Liver (tissue), 9 donors: ENCODE data around the gene ACOXL. TPM values are rescaled to one million over a fixed set of nuclear protein-coding genes. Genes with fewer than 3 reads are reported as not detected.

ENCODE experiments used
- DNase-seq: peaks from one replicate; pipeline ENCODE4 v3.0.0-alpha.2; 2017; ENCODE audit warnings: low spot score
- H3K27ac ChIP-seq, 2 donors: one replicate each; pipeline ENCODE4 v1.7.0; 2013; ENCODE audit warnings: inconsistent platforms in 2 of 2, low read length in 2 of 2, control low read depth in 1 of 2, low read depth in 1 of 2, mild to moderate bottlenecking in 1 of 2
- H3K27me3 ChIP-seq, 4 donors: one replicate each; pipeline versions ENCODE4 v1.6.1 to v1.7.0; 2013; ENCODE audit warnings: low read length in 3 of 4, inconsistent platforms in 1 of 4, mild to moderate bottlenecking in 1 of 4, moderate library complexity in 1 of 4; ENCODE audit not compliant: control insufficient read depth in 4 of 4, insufficient read depth in 4 of 4
- H3K36me3 ChIP-seq, 4 donors: one replicate each; pipeline versions ENCODE4 v1.6.1 to v1.7.0; 2013; ENCODE audit warnings: low read length in 3 of 4, mild to moderate bottlenecking in 3 of 4, low read depth in 1 of 4, moderate library complexity in 1 of 4; ENCODE audit not compliant: control insufficient read depth in 4 of 4, insufficient read depth in 3 of 4
- H3K4me1 ChIP-seq, 4 donors: one replicate each; pipeline versions ENCODE4 v1.6.1 to v1.7.0; 2013; ENCODE audit warnings: low read length in 3 of 4, mild to moderate bottlenecking in 3 of 4, moderate library complexity in 1 of 4; ENCODE audit not compliant: control insufficient read depth in 4 of 4, insufficient read depth in 4 of 4
- H3K4me3 ChIP-seq, 3 donors: one replicate each; pipeline versions ENCODE4 v1.6.1 to v1.7.0; 2013; ENCODE audit warnings: low read length in 3 of 3, control low read depth in 1 of 3, low read depth in 1 of 3, mild to moderate bottlenecking in 1 of 3
- H3K9ac ChIP-seq, 2 donors: one replicate each; pipeline ENCODE4 v1.7.0; 2013; ENCODE audit warnings: low read length in 2 of 2, mild to moderate bottlenecking in 2 of 2, moderate library complexity in 2 of 2, control low read depth in 1 of 2, low read depth in 1 of 2
- H3K9me3 ChIP-seq, 4 donors: one replicate each; pipeline versions ENCODE4 v1.6.1 to v1.7.0; 2013; ENCODE audit warnings: low read length in 3 of 4; ENCODE audit not compliant: control insufficient read depth in 4 of 4
- ATF3 ChIP-seq: IDR thresholded peaks from 2 replicates; pipeline ENCODE4 v1.6.1; 2016; ENCODE audit warnings: antibody characterized with exemption
- CTCF ChIP-seq: fragments of 150-350 bp; IDR thresholded peaks from 2 replicates; pipeline ENCODE4 v1.5.1; 2017; ENCODE audit warnings: improper control_type of control experiment, low read depth, low read length; ENCODE audit not compliant: missing input control
- EGR1 ChIP-seq, 2 donors: IDR thresholded peaks; 2 replicates each; pipeline ENCODE4 v1.6.1; 2016 to 2018; ENCODE audit warnings: antibody characterized with exemption in 2 of 2, low read depth in 2 of 2
- FOXA1 ChIP-seq: IDR thresholded peaks from 2 replicates; pipeline ENCODE4 v1.6.1; 2016; ENCODE audit warnings: antibody characterized with exemption
- FOXA2 ChIP-seq: IDR thresholded peaks from 2 replicates; pipeline ENCODE4 v1.6.1; 2016; ENCODE audit warnings: antibody characterized with exemption
- GABPA ChIP-seq, 2 donors: IDR thresholded peaks in 1 of 2; conservative IDR thresholded peaks in 1 of 2; 2 replicates each; pipeline ENCODE4 v1.6.1; 2016; ENCODE audit warnings: antibody characterized with exemption in 2 of 2, mild to moderate bottlenecking in 1 of 2, moderate library complexity in 1 of 2
- HNF4A ChIP-seq, 2 donors: conservative IDR thresholded peaks; 2 replicates each; pipeline ENCODE4 v1.6.1; 2016; ENCODE audit warnings: antibody characterized with exemption in 2 of 2, mild to moderate bottlenecking in 2 of 2
- HNF4G ChIP-seq: IDR thresholded peaks from 2 replicates; pipeline ENCODE4 v1.6.1; 2016; ENCODE audit warnings: antibody characterized with exemption
- JUND ChIP-seq, 2 donors: IDR thresholded peaks; 2 replicates each; pipeline ENCODE4 v1.6.1; 2016; ENCODE audit warnings: antibody characterized with exemption in 2 of 2
- MAX ChIP-seq: IDR thresholded peaks from 2 replicates; pipeline ENCODE4 v1.6.1; 2016; ENCODE audit warnings: antibody characterized with exemption
- NR2F2 ChIP-seq: IDR thresholded peaks from 2 replicates; pipeline ENCODE4 v1.6.1; 2016; ENCODE audit warnings: antibody characterized with exemption
- RAD21 ChIP-seq, 2 donors: IDR thresholded peaks; 2 replicates each; pipeline ENCODE4 v1.6.1; 2016; ENCODE audit warnings: antibody characterized with exemption in 2 of 2, mild to moderate bottlenecking in 2 of 2
- REST ChIP-seq: IDR thresholded peaks from 2 replicates; pipeline ENCODE4 v1.6.1; 2016; ENCODE audit warnings: antibody characterized with exemption, mild to moderate bottlenecking
- RXRA ChIP-seq, 2 donors: IDR thresholded peaks; 2 replicates each; pipeline ENCODE4 v1.6.1; 2017 to 2018; ENCODE audit warnings: antibody characterized with exemption in 2 of 2, mild to moderate bottlenecking in 1 of 2
- SP1 ChIP-seq: IDR thresholded peaks from 2 replicates; pipeline ENCODE4 v1.6.1; 2018; ENCODE audit warnings: antibody characterized with exemption, mild to moderate bottlenecking
- TAF1 ChIP-seq: conservative IDR thresholded peaks from 2 replicates; pipeline ENCODE4 v1.6.1; 2016; ENCODE audit warnings: antibody characterized with exemption, mild to moderate bottlenecking
- YY1 ChIP-seq: IDR thresholded peaks from 2 replicates; pipeline ENCODE4 v1.6.1; 2016; ENCODE audit warnings: antibody characterized with exemption, mild to moderate bottlenecking
- ZBTB33 ChIP-seq: IDR thresholded peaks from 2 replicates; pipeline ENCODE4 v1.6.1; 2016; ENCODE audit warnings: antibody characterized with exemption
- WGBS: extraction: QIAGEN DNeasy Blood & Tissue Kit; methylation state at CpG from one replicate; pipeline ENCODE4 v1.1.7; 2013; 5-methylcytosine and 5-hydroxymethylcytosine counted together
- polyA plus RNA-seq, 2 donors: library from polyadenylated mRNA; stranded (reverse) in 1 of 2; unstranded in 1 of 2; fragments of 200-250 nt in 1 of 2; fragments of >200 nt in 1 of 2; fragmentation: Nextera tagmentation in 1 of 2; extraction: Ambion mirVana in 1 of 2; gene quantifications; one replicate each; pipeline versions ENCODE4 v1.2.1 to v1.2.3, GENCODE V29; 2013 to 2015
- total RNA-seq, 2 donors: library from RNA; depleted of rRNA; stranded (reverse); fragments of >200 nt; gene quantifications; one replicate each; pipeline ENCODE4 v1.2.3, GENCODE V29; 2014
- donor health status: healthy.
- donor health status: healthy.
- donor health status: healthy.
- donor health status: healthy.
- donor health status: healthy.

ACOXL gene
- total and polyA plus RNA-seq, 4 donors: 0.07 TPM; not detected in 3

- H3K9me3 ChIP-seq: no peaks in the 10 kb centered on the region
- H3K4me3 ChIP-seq: no peak overlapping the region
- H3K27ac ChIP-seq: no peak overlapping the region
- peaks cover 3 to 11% (median 7%) of the 10 kb centered on the region in 4 donors for H3K4me1 ChIP-seq
- H3K27me3 ChIP-seq: peaks cover 4 to 14% (median 8%) of the 10 kb centered on the region in 4 donors
- no peak for DNase-seq
- no peak for TF ChIP-seq CTCF
- no peak overlapping the region for H3K9ac ChIP-seq
- H3K36me3 ChIP-seq: no peaks in the 10 kb centered on the region
- 94% methylated on average over 5 of the region's 5 CpGs for WGBS
Measured at GRCh38 chr2:110731064-110731463, 1.3 kb upstream of the ACOXL start.

- peaks cover 4 to 14% (median 8%) of the 10 kb centered on the region in 4 donors for H3K27me3 ChIP-seq
- 29% methylated on average over 4 of the region's 4 CpGs for WGBS
- TF ChIP-seq ATF3: no peak
- no peak for TF ChIP-seq SP1
- no peak for TF ChIP-seq REST
- TF ChIP-seq CTCF: no peak
- no peak for TF ChIP-seq JUND (IDR thresholded peaks at IDR 0.05)
- no peak for TF ChIP-seq NR2F2
- no peak for TF ChIP-seq EGR1 (IDR thresholded peaks at IDR 0.05; ENCODE audit: low read depth in 2 of 2)
- TF ChIP-seq ZBTB33: no peak
- TF ChIP-seq YY1: no peak
- TF ChIP-seq MAX: no peak
- TF ChIP-seq FOXA1: no peak
- no peak for TF ChIP-seq HNF4G
- no peak for TF ChIP-seq GABPA (IDR thresholded peaks at IDR 0.05 in 1 of 2, conservative IDR thresholded peaks at IDR 0.05 in 1 of 2)
- TF ChIP-seq HNF4A (conservative IDR thresholded peaks at IDR 0.05): no peak
- TF ChIP-seq FOXA2: no peak
- no peak for TF ChIP-seq RXRA (IDR thresholded peaks at IDR 0.05)
- no peak for TF ChIP-seq TAF1
- no peak for TF ChIP-seq RAD21 (IDR thresholded peaks at IDR 0.05)
- no peaks in the 10 kb centered on the region for H3K36me3 ChIP-seq
- no peak for DNase-seq
- H3K4me3 ChIP-seq: no peak overlapping the region
- peaks cover 0 to 2% (median 0%) of the 10 kb centered on the region in 4 donors for H3K9me3 ChIP-seq
- H3K27ac ChIP-seq: no peak overlapping the region
- no peak overlapping the region for H3K9ac ChIP-seq
- peaks cover 3 to 11% (median 7%) of the 10 kb centered on the region in 4 donors for H3K4me1 ChIP-seq
Measured at GRCh38 chr2:110735366-110735765, 3.0 kb downstream of the ACOXL start.
